ENCODE measurements around the gene KRT40.

DNA sequence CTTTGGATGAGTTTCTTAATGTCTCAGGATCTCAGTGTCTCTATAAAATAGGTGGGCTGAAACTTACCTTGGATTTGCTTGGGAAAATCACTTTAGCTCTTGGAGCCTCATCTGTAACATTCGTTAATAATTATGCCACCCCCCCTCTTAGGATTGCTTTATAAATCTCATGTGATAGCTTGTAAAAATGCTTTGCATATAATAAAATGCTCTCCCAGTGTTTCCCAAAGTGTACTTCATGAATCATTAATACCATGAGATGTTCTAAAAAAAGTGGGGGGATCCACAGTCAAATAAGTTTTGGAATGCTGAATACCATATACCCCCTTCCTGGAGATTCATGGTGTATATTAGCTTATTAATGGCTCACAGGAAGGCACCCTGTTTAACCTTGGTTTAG lies 22.5 kb downstream of the KRT40 start:
- TF ChIP-seq, protein P1, sequence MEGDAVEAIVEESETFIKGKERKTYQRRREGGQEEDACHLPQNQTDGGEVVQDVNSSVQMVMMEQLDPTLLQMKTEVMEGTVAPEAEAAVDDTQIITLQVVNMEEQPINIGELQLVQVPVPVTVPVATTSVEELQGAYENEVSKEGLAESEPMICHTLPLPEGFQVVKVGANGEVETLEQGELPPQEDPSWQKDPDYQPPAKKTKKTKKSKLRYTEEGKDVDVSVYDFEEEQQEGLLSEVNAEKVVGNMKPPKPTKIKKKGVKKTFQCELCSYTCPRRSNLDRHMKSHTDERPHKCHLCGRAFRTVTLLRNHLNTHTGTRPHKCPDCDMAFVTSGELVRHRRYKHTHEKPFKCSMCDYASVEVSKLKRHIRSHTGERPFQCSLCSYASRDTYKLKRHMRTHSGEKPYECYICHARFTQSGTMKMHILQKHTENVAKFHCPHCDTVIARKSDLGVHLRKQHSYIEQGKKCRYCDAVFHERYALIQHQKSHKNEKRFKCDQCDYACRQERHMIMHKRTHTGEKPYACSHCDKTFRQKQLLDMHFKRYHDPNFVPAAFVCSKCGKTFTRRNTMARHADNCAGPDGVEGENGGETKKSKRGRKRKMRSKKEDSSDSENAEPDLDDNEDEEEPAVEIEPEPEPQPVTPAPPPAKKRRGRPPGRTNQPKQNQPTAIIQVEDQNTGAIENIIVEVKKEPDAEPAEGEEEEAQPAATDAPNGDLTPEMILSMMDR (IDR thresholded peaks at IDR 0.05): no peak
- no peak for TF ChIP-seq POLR2A (IDR thresholded peaks at IDR 0.05)

Data from adrenal gland (tissue), 5 donors.